Stomach (tissue), 4 donors: Measurements from ENCODE around the gene KCNN3.

Experiments
- POLR2A ChIP-seq, 4 donors: fragments of 450-650 bp; IDR thresholded peaks; one replicate each; pipeline ENCODE4 v1.6.1; 2016; ENCODE audit warnings: antibody characterized with exemption in 4 of 4, control low read depth in 2 of 4, mild to moderate bottlenecking in 1 of 4, moderate library complexity in 1 of 4
- TF ChIP-seq, protein P1 (sequence below), 7 experiments: fragments of 450-650 bp in 4 of 7; fragments of 200-600 bp in 3 of 7; sonication (generic) in 3 of 7; IDR thresholded peaks; one replicate each; pipeline ENCODE4 v1.5.1; 2016 to 2019; ENCODE audit warnings: antibody characterized with exemption in 7 of 7, control low read depth in 2 of 7, mild to moderate bottlenecking in 1 of 7

DNA sequence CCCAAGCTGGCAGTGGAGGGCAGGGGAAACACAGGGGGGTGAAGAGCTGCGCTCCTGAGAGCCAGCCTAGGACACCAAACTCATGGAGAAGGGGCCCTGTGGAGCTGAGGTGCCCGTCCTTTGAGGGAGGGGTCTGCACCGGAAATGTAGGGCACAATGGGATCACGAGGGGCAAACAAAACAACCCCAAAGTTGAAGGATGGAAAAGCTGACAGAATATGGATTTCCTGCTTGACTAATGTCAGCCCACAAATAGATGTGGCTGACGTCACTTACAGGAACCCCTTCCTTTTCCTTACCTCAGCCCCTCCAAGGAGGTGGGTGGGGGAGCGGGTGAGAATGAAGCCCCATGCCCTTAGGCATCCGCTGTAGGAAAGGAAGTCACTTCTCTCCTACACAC, 110.9 kb downstream of the KCNN3 start:
- no peak for TF ChIP-seq POLR2A (IDR thresholded peaks at IDR 0.05)
- TF ChIP-seq, protein P1, sequence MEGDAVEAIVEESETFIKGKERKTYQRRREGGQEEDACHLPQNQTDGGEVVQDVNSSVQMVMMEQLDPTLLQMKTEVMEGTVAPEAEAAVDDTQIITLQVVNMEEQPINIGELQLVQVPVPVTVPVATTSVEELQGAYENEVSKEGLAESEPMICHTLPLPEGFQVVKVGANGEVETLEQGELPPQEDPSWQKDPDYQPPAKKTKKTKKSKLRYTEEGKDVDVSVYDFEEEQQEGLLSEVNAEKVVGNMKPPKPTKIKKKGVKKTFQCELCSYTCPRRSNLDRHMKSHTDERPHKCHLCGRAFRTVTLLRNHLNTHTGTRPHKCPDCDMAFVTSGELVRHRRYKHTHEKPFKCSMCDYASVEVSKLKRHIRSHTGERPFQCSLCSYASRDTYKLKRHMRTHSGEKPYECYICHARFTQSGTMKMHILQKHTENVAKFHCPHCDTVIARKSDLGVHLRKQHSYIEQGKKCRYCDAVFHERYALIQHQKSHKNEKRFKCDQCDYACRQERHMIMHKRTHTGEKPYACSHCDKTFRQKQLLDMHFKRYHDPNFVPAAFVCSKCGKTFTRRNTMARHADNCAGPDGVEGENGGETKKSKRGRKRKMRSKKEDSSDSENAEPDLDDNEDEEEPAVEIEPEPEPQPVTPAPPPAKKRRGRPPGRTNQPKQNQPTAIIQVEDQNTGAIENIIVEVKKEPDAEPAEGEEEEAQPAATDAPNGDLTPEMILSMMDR (IDR thresholded peaks at IDR 0.05) = no peak
